DMS53 (cell line): ENCODE measurements around the gene TBC1D25.

Source experiments
- DNase-seq: peaks from one replicate; lab custom pipeline; 2025; lab: John Stamatoyannopoulos, UW

The TBC1D25 gene

DNA sequence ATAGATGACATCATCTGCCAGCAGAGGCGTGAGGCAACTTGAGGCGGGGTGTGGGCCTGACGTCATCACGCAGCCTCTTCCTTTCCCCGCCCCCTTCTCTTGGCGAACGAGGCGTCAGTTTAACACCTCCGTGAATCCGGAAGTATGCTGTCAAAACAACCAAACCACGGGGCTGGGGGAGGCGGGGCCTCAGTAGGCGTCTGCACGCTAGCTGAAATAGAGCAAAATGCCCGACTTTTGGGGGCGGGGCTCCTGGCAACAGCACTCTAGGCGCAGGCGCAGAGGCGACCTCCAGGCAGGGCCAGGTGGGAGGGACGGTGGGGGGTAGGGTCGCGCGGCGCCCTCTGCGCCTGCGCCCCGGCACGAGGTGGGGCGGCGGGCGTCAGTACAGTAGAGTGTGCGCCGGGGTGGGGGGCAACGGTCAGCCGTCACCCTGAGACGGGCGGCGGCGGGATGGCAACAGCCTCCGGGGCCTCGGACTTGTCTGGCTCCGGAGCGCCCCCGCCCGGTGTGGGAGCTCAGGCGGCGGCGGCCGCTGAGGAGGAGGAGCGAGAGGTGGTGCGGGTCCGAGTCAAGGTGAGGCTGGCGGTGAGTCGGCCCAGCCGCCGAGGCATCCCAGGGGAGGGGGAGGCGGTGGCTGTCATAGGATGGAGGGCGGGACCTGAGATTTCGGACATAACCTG is at the start of gene TBC1D25:
Gene TBC1D25 (plus strand): TSS at position 370 of the 683 bp plus-strand sequence. CDS start 84 bp downstream, at position 454.
- DNase-seq: peak; percentile 99

DNA sequence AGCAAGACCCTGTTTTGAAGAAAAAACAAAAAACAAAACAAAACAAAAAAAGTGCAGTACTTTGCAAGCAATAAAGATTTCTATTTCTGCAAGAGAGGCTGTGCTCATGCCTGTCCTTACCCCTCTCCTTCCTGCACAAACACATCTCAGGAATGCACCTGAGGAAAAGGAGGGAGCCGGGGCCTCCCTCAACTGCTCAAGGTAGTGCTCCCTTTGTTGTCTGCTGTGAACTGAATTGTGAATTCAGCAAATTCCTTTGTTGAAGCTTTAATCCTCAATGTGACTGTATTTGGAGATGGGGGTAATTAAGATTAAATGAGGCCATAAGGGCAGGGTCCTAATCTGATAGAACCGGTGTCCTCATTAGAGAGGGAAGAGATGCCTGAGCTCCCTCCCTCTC is 49.6 kb upstream of the TBC1D25 start:
- DNase-seq: no peak

DNA sequence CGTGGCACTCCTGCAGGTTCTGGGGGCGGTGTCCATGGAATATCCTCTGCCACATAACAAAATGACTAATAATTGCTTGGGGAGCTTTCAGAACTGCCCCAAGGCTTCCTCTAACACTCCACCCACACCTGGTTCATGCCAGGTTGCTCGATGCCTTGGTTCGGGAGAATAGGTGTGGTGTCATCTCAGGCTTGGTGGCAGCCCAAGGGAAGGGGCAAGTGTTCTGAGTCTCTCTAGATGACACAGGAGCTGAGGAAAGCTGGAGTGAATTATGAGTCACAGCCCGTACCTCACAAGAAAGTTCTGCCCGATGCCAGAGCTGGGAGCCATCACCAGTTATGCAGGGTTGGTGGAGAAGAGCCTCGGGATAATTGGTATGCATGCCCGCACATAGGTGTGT is 48.9 kb upstream of the TBC1D25 start:
- no peak for DNase-seq

DNA sequence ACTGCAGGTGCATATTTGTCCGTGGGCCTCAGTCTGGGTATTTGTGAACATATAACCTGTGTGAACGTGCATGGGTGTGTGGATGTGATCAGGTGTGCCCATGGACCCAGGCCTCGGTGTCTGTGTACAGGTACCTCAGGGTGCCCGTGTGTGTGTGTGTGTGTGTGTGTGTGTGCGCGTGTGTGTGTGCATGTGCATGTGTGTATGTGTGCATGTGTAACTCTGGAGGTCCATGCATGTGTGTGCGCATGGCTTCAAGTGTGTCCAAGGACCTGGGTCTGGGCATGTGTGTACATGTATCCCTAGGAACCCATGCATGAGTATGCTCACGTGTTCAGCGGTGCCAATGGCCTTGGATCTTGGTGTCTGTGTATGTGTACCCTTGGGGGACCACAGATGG is 47.7 kb upstream of the TBC1D25 start:
- DNase-seq: no peak

DNA sequence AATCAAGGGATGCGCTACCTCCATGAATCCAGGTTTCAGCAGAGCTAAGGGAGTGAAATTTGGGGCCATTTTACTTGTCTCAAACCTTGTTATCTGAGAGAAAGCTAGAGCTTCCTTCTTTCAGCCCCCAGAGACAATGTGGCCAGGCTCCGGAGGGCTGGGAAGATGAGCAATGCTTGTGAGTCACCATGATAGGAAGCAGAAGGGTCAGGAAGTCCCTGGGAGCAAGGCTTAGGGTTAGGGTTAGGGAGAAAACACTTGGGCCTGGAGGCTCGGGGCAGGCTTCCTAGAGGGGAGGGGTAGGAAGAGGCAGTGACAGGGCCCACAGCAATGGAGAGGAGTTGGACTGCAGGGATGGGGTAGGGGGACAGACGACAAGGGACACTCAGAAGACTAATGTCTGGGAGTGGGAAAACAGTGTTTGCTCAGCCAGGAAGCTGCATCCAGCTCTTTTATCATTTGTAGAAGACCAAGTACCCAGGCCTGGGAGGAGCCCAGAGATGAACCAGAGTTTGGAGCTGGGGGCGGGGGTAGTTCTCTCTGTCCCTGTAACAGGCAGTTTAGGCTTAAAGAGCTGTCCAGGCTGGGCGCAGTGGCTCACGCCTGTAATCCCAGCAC is 47.1 kb upstream of the TBC1D25 start:
- no peak for DNase-seq

DNA sequence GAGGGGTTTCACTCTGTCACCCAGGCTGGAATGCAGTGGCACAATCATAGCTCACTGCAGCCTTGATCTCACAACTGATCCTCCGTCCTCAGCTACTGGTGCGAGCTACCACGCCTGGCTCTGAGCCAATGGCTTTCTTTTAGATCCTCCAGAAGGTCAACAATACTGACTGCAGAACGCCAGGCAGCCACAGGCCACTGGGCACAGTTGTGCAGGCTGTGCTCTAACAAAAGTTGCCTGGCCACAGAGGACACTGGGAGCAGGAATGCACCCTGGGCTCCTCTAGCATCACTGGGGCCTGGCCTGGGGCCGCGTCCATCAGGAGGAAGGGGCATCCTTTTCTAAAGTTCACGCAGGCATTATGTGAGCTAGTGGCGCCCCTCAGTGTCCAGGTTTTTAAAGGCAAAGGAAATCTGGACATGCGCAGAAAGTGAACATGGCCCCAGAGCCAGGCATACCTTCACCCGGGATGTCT is 45.6 kb upstream of the TBC1D25 start:
- DNase-seq: peak; percentile 81

GRCh38 chrX:48496660-48497059 is 42.9 kb upstream of the TBC1D25 start:
- no peak for DNase-seq

DNA sequence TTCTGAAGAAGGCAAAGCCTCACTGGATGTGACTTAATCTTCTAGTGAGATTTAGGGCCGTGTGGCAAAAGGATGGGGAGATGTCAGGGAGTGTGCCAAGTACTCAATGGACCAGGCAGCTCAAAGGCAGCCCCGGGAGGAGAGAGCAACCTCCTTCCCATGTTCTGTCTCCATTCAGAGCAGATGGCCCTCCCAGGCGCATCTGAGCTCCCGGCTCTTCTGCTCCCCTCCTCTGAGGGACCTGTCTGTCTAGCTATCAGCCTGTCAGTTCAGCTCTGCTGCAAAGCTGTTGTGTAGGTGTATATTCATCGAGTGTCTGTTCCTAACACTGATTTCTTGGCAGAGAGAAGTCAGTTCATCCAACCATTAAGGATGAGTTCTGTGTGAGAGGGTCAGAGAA is 41.6 kb upstream of the TBC1D25 start:
- no peak for DNase-seq

GRCh38 chrX:48498374-48498809 is 41.1 kb upstream of the TBC1D25 start:
- peak; percentile 73 for DNase-seq

DNA sequence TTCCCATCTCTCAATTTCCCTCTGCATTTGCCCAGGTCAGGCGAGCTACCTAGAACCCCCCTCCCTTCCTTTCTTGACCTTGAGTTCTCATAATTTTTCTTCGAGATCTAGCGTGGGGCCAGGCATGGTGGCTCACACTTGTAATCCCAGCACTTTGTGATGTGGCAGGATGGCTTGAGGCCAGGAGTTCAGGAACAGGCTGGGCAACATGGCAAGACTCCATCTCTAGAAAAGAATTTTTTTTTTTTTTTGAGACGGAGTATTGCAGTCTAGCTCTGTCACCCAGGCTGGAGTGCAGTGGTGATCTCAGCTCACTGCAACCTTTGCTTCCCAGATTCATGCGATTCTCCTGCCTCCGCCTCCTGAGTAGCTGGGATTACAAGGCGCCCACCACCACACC is 35.3 kb upstream of the TBC1D25 start:
- no peak for DNase-seq

DNA sequence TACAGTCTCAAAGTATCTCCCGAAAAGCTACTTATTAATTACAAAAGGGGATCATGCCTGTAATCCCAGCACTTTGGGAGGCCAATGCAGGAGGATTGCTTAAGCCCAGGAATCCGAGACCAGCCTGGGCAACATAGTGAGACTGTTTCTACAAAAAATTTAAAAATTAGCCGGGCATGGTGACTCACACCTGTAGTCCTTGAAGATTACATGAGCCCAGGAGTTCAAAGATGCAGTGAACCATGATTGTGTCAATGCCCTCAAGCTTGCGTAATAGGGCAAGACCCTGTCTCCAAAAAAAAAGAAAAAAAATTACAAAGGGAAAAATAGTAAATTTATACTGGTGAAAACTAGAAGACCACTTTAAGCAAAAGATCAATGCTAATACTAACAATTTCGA is 34.0 kb upstream of the TBC1D25 start:
- no peak for DNase-seq

- DNase-seq: no peak
These were observed 32.3 kb upstream of the TBC1D25 start for GRCh38 chrX:48507246-48507645.

DNA sequence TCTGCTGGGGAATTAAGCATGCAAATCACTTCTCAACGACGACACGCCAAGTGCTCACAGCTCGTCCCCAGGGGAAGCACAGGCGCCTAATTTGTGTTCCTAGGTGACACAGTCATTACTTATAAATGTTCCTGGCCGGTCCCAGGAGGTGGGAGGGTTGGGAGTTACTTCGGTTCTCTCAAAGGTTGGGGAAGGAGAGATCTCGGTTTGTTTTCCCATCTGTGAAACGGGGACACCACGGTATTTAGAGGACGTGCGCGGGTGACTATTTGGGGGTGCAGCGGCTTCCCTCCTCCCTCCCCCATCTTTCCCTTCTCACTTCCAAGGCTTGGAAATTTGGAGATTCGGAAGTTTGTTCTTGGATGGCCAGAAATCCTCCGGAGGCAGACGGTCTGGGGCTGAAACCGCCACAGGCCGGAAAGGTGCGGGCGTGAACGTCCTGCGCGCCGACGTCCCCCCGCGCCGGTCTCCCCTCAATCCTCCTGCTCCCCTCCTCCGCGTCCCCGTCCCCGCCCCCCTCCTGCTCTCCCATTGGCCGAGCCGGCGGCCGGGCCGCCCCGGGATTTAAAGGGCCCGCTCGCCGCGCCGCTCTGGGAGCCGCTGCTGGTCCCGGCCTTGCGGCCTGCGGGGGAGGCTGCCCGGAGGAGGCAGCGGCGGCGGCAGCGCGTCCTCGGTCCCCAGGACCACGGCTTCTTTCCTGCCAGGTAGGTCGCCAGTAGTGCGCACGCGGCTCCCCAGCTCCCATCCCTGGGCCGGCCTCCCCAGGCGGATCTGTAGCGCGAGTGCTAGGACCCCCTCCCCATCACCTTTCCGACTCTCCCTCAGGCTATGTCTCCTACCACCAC is 30.9 kb upstream of the TBC1D25 start, which contains the start of gene PORCN:
Gene PORCN (plus strand): TSS at position 593 of the 845 bp plus-strand sequence. CDS start 829 bp downstream, outside the sequence.
- DNase-seq: peak; percentile 68

DNA sequence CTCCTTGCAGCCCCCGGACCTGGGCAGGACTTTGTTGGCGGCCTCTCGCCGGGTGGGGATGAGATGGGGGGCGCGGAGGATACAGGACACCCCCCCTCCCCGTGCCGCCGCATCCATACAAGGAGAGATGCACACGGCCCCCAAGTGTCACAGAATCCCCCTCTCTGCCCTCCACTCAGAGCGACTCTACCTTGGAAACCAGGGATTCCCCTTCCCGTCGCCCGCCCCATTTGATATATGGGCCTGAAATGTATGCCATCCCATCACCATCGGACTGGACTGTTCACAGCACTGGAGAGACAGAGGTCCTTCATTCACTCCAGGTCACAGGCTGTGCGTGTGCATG is 30.3 kb upstream of the TBC1D25 start:
- peak; percentile 14 for DNase-seq

DNA sequence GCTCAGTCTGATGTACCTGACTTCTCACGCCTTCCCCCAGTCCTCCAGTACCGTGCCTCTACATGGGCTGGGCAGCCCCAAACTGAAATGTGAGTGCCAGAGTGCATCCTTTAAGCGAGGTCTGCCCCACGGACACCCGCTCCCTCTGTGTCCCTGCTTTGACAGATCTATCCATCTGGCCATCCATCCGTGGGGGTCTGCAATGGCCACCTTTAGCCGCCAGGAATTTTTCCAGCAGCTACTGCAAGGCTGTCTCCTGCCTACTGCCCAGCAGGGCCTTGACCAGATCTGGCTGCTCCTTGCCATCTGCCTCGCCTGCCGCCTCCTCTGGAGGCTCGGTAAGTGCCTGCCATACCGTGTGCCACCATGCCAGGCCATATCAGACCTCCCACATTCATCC is 29.9 kb upstream of the TBC1D25 start:
- no peak for DNase-seq

DNA sequence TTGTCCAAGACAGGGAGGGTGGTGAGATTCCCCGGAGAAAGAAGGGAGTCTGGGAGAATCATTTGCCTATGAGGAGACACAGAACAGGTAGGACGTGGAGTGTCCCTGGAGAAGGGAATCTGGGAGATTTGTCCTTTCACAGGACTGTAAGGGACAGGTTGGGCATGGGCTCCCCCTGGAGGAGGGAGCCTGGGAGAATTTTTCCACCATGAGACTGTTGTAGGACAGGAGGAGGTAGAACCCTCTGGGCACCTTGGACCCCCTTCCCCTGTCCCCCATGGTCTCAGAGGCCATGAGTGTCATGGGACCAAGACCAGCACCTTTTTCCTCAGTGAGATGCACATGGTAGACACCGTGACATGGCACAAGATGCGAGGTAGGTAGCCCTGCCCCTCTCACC is 28.0 kb upstream of the TBC1D25 start:
- DNase-seq: peak; percentile 55

DNA sequence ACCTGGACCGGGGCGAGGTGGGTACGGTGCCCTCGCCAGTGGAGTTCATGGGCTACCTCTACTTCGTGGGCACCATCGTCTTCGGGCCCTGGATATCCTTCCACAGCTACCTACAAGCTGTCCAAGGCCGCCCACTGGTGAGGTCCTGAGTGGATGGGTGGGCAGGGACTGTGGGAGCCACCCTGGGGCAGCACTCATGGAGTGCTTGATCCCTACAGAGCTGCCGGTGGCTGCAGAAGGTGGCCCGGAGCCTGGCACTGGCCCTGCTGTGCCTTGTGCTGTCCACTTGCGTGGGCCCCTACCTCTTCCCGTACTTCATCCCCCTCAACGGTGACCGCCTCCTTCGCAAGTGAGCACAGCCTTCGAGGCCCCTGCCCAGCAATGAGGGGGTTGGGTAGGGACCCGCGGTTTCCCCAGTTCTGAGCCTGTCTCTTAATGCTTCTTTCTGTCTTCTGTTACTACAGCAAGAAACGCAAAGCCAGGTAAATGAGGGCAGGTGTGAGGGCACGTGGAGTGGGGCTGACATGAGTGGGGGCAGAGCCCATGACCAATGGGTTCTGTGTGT is 27.1 kb upstream of the TBC1D25 start:
- no peak for DNase-seq

GRCh38 chrX:48513670-48514069 is 25.8 kb upstream of the TBC1D25 start:
- DNase-seq: no peak

DNA sequence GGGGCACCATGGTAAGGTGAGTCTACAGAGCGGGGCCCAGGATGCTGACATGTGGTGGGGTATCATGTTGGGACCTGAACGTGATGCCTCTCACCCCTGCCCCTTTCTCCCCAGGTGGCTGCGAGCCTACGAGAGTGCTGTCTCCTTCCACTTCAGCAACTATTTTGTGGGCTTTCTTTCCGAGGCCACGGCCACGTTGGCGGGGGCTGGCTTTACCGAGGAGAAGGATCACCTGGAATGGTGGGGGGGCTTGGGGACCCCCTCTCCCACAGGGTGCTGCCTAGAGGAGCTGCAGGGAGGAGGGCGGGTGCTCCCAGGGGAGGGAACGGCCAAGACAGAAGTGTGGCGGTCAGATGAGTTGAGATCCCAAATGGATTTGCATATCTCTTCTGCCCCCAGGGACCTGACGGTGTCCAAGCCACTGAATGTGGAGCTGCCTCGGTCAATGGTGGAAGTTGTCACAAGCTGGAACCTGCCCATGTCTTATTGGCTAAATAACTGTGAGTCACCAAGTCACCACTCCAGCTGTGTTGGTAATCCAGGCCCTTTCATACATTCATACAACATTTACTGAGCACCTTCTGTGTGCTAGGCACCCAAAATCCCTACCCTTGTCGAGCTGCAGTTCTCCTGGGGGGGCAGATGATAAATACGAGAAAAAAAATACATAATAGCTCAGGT is 25.2 kb upstream of the TBC1D25 start:
- no peak for DNase-seq

DNA sequence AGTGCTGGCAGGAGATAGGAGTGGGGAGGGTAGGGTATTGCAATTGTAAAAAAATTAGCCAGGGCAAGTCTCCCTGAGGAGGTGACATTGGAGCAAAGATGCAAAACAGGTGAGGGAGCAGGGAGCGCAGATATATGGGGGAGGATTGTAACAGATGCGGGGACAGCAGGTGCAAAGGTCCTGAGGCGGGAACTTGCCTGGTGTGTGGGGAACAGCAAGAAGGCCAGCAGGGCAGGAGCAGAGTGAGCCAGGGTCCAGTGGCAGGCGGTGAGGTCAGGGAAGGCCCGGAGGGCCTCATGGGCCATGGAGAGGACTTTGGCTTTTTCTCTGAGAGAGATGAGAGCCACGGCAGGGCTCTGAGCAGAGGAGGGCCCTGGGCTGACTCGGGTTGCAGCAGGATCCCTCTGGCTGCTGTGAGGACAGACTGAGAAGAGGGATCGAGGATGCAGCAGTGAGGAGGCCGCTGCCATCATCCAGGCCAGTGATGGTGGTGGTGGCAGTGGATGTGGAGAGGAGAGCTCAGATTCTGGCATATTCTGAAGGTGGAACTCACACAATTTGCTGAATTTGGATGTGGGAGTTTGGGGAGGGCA is 24.6 kb upstream of the TBC1D25 start:
- no peak for DNase-seq

DNA sequence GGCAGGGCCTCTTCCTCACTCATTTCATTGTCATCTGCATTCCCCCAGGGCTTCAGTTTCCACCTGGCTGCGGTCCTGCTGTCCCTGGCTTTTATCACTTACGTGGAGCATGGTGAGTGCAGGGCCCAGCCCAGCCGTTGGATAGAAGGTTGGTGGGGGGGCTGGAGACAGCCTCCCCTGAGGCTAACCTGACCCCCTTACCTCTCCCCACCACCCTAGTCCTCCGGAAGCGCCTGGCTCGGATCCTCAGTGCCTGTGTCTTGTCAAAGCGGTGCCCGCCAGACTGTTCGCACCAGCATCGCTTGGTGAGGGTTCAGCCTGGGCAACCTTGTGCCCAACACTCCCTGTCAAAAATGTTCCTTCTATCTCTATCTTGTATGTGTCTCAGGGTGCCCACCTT is 23.7 kb upstream of the TBC1D25 start:
- no peak for DNase-seq
